Thoracic aorta (tissue), 2 donors: ENCODE data around the gene FARP1. TPM values are rescaled to one million over a fixed set of nuclear protein-coding genes. Genes with fewer than 3 reads are reported as not detected.

Experiments
- ATAC-seq: fragments of 150-250 bp; one replicate; pipeline ENCODE4 v1.8.0; 2017; ENCODE audit warnings: low read depth; ENCODE audit not compliant: insufficient number of reproducible peaks, low FRiP score
- DNase-seq: peaks from one replicate; pipeline ENCODE4 v3.0.0-alpha.2; 2020; ENCODE audit warnings: low spot score
- H3K27ac ChIP-seq, 2 donors: fragments of 200-600 bp; sonication (generic); 1 replicate in 1 of 2; 2 replicates in 1 of 2; pipeline ENCODE4 v1.5.1; 2016; ENCODE audit warnings: mild to moderate bottlenecking in 2 of 2, moderate library complexity in 2 of 2
- H3K27me3 ChIP-seq: fragments of 200-600 bp; sonication (generic); replicated peaks from 2 replicates; pipeline ENCODE4 v1.6.0; 2016; ENCODE audit warnings: mild to moderate bottlenecking; ENCODE audit not compliant: insufficient read depth
- H3K36me3 ChIP-seq: fragments of 200-600 bp; sonication (generic); one replicate; pipeline ENCODE4 v1.5.1; 2016
- H3K4me1 ChIP-seq, 2 donors: fragments of 200-600 bp; sonication (generic); 1 replicate in 1 of 2; 2 replicates in 1 of 2; pipeline versions ENCODE4 v1.5.1 to v1.6.0; 2016; ENCODE audit warnings: low read depth in 2 of 2, mild to moderate bottlenecking in 1 of 2; ENCODE audit not compliant: control insufficient read depth in 1 of 2
- H3K4me3 ChIP-seq: fragments of 200-600 bp; sonication (generic); 2 replicates; pipeline ENCODE4 v1.5.1; 2016; ENCODE audit warnings: mild to moderate bottlenecking
- H3K9me3 ChIP-seq: fragments of 200-600 bp; sonication (generic); 2 replicates; pipeline ENCODE4 v1.5.1; 2016
- total RNA-seq, 2 donors: library from RNA; depleted of rRNA; stranded (reverse); fragments of >200 nt; gene quantifications; one replicate each; pipeline versions ENCODE4 v1.1.0 to v1.2.3, GENCODE V29; 2016
- TF ChIP-seq, protein P1 (sequence below): fragments of 200-600 bp; sonication (generic); IDR thresholded peaks from one replicate; pipeline ENCODE4 v1.5.1; 2019; ENCODE audit warnings: antibody characterized with exemption

FARP1 gene
- total RNA-seq, 2 donors from 2014 or later = 17.6 to 30.3 TPM

DNA sequence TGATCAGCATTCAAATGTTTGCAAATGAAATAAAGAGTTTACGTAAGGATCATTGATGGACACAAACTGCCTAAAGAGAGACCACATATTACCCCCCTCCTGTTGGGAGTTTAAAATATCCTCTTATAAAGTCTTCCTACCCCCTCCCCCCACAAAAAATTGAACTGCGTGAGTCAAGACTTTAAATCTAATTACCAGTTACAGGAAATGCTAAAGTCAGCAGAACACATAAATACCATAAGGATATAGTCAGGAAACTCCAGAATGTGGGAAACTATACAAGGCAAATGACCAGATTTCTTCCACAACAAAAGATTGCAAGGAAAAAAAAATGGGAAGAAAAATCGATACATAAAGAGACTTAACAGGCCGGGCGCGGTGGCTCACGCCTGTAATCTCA, 44.4 kb upstream of the FARP1 start:
- H3K27me3 ChIP-seq = no peaks in the 10 kb centered on the region
- no peaks in the 10 kb centered on the region for H3K9me3 ChIP-seq
- no peaks in the 10 kb centered on the region for H3K4me1 ChIP-seq
- H3K36me3 ChIP-seq = no peaks in the 10 kb centered on the region
- no peak for DNase-seq
- no peak overlapping the region for H3K27ac ChIP-seq
- no peak overlapping the region for H3K4me3 ChIP-seq
- TF ChIP-seq, protein P1, sequence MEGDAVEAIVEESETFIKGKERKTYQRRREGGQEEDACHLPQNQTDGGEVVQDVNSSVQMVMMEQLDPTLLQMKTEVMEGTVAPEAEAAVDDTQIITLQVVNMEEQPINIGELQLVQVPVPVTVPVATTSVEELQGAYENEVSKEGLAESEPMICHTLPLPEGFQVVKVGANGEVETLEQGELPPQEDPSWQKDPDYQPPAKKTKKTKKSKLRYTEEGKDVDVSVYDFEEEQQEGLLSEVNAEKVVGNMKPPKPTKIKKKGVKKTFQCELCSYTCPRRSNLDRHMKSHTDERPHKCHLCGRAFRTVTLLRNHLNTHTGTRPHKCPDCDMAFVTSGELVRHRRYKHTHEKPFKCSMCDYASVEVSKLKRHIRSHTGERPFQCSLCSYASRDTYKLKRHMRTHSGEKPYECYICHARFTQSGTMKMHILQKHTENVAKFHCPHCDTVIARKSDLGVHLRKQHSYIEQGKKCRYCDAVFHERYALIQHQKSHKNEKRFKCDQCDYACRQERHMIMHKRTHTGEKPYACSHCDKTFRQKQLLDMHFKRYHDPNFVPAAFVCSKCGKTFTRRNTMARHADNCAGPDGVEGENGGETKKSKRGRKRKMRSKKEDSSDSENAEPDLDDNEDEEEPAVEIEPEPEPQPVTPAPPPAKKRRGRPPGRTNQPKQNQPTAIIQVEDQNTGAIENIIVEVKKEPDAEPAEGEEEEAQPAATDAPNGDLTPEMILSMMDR = no peak
- ATAC-seq = no peak

DNA sequence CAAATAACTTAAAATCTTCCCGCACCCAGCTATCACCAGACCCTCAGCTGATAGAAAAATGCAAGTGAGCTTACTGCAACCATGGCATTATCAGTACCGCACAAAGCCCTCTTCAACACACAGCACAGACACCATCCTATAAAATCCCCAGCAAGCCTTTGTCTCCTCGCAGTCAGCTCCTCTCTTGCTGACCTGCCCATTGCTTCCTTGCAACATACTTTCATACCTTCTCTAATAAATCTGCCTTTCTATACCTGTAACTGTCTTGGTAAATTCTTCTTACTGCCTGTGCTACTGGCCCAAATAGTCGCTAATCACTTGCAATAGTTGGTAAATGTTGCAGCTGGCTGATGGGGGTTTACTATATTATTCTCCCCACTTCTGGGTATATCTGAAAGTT, 43.3 kb upstream of the FARP1 start:
- H3K9me3 ChIP-seq = no peaks in the 10 kb centered on the region
- no peaks in the 10 kb centered on the region for H3K4me1 ChIP-seq
- no peak overlapping the region for H3K4me3 ChIP-seq
- DNase-seq = no peak
- no peak overlapping the region for H3K27ac ChIP-seq
- TF ChIP-seq, protein P1 = no peak
- no peaks in the 10 kb centered on the region for H3K36me3 ChIP-seq
- H3K27me3 ChIP-seq = no peaks in the 10 kb centered on the region
- ATAC-seq = no peak

DNA sequence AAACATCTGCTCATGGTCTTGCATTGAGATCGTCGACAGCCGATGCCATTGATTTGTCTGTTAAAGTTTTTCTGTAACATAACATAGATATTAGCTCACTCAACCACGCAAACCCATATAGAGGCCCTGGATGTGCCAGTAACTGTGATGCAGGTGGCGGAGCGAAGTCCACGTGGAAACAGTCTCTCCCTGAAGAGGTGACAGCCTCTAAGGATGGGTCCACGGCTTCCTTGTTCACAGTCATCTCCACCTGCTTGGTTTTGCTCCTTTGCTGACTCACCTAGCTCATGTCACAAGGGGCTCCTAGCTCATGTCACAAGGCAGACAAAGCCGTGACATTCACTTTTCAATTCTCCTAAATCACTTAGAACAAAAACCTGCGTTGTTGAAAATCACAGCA, 42.4 kb upstream of the FARP1 start:
- H3K9me3 ChIP-seq = no peaks in the 10 kb centered on the region
- H3K4me3 ChIP-seq = no peak overlapping the region
- DNase-seq (no peak), ATAC-seq (no peak)
- no peak overlapping the region for H3K27ac ChIP-seq
- H3K4me1 ChIP-seq = no peaks in the 10 kb centered on the region
- no peaks in the 10 kb centered on the region for H3K27me3 ChIP-seq
- H3K36me3 ChIP-seq = no peaks in the 10 kb centered on the region
- TF ChIP-seq, protein P1 = no peak

DNA sequence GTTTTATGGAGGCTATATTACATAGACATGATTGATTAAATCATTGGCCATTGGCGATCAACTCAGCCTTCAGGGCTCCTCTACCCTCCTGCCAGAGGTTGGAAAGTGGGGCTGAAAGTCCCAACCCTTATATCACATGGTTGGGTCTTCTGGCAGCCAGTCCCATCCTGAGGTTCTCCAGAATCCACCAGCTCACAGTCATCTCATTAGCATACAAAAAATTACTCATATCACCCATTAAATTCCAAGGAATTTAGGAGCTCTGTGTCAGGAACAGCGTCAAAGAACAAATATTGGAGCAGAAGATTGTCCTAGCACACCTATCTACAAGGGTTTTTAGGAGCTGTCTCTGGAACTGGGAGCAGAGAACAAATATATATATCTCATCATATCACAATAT, 39.4 kb upstream of the FARP1 start:
- H3K27ac ChIP-seq = no peak overlapping the region
- H3K27me3 ChIP-seq = no peaks in the 10 kb centered on the region
- H3K9me3 ChIP-seq = no peaks in the 10 kb centered on the region
- DNase-seq (no peak), ATAC-seq (no peak)
- H3K36me3 ChIP-seq = no peaks in the 10 kb centered on the region
- no peaks in the 10 kb centered on the region for H3K4me1 ChIP-seq
- TF ChIP-seq, protein P1 = no peak
- no peak overlapping the region for H3K4me3 ChIP-seq

DNA sequence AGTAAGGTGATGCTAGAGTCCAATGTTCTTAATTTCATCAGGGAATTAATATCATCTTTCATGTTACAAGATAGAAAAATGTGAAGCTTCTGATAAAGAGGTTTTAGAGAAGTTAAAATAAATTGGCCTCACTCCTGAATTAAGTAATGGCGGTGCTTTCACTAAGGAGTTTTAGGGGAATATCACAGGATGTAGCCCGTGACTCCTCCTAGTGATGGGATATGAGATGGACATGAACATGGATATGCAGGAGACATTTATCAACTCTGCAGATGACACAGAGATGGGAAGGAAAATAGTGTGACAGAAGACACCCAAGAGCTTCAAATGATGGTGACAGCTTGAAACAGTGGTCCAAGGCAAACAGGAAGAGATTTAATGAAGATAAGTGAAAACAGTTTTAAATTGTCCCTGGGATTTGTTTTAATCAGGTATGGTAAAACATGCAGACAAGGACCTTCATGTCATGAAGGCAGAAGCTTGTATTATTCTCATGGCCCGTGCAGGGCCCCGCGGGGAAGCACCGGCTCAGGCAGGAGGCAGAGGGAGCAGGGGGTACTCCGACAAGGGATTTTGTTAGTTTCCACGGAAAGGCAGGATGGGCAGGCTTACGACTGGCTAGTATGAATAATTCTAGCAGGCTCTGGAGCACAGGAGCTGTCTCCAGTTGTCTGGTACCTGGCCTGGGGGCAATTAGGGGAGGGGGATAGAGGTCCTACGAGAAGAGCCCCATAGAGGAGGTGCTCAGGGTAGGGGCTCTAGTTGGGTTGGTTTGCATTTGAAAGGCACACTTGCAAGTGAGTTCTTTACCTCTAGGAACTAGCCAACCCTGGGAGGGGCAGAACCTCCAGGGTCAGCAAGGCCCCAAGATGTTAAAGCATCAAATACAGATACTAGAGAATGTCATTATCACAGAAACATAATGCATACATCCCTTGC, 38.7 kb upstream of the FARP1 start:
- TF ChIP-seq, protein P1 = no peak
- H3K9me3 ChIP-seq = no peaks in the 10 kb centered on the region
- H3K4me1 ChIP-seq = no peaks in the 10 kb centered on the region
- H3K27me3 ChIP-seq = no peaks in the 10 kb centered on the region
- H3K27ac ChIP-seq = no peak overlapping the region
- no peak overlapping the region for H3K4me3 ChIP-seq
- H3K36me3 ChIP-seq = no peaks in the 10 kb centered on the region
- ATAC-seq (no peak), DNase-seq (no peak)
